IMR-90 (cell line): ENCODE measurements around the gene ZNF653. TPM values are rescaled to one million over a fixed set of nuclear protein-coding genes. Genes with fewer than 3 reads are reported as not detected.

Experiments
- ATAC-seq: fragments of 200-7000 bp; cut with Tn5 transposase; 2 replicates; pipeline ENCODE4 v1.9.1; 2020; ENCODE audit warnings: low read depth, mild to moderate bottlenecking, moderate library complexity
- BruUV-seq: library from RNA; stranded (reverse); fragments of 400-500 nt; replicated peaks from 2 replicates; lab custom pipeline; 2021; lab: Mats Ljungman, UMichigan
- CTCF ChIA-PET: fragments of 300-600 bp; formaldehyde crosslinking; extraction: SDS; loops from one replicate; lab custom pipeline; 2021; ENCODE audit warnings: antibody characterized with exemption; lab: Yijun Ruan, JAX
- POLR2A ChIA-PET: fragments of 300-600 bp; sonication (Branson Sonifier 250); formaldehyde crosslinking; loops from one replicate; lab custom pipeline; 2022; ENCODE audit warnings: antibody characterized with exemption; ENCODE audit not compliant: unreplicated experiment; lab: Charles Lee
- DNase-seq: peaks from one replicate; pipeline ENCODE4 v3.0.0; 2013
- H2AFZ ChIP-seq: replicated peaks from 2 replicates; pipeline ENCODE3; 2013; ENCODE audit warnings: low read length, mild to moderate bottlenecking; ENCODE audit not compliant: poor library complexity
- H2AK5ac ChIP-seq: 2 replicates; pipeline ENCODE4 v1.6.1; 2013; ENCODE audit warnings: low read depth, low read length, inconsistent platforms
- H2AK9ac ChIP-seq: replicated peaks from 2 replicates; pipeline ENCODE3; 2013; ENCODE audit warnings: mild to moderate bottlenecking, low read depth, low read length, moderate library complexity; ENCODE audit not compliant: poor library complexity
- H2BK120ac ChIP-seq: 2 replicates; pipeline ENCODE4 v1.6.1; 2013; ENCODE audit warnings: low read depth, low read length, inconsistent platforms
- H2BK15ac ChIP-seq: 3 replicates; pipeline ENCODE4 v1.6.1; 2013; ENCODE audit warnings: low read depth, low read length, inconsistent platforms
- H2BK20ac ChIP-seq: 2 replicates; pipeline ENCODE4 v1.6.1; 2013; ENCODE audit warnings: low read depth, mild to moderate bottlenecking, inconsistent platforms, low read length, moderate library complexity
- H2BK5ac ChIP-seq: 2 replicates; pipeline ENCODE4 v1.6.1; 2013; ENCODE audit warnings: mild to moderate bottlenecking, low read depth, low read length, inconsistent platforms; ENCODE audit not compliant: poor library complexity, severe bottlenecking
- H3K14ac ChIP-seq: replicated peaks from 2 replicates; pipeline ENCODE4 v1.6.1; 2013; ENCODE audit warnings: low read depth, low read length, inconsistent platforms
- H3K18ac ChIP-seq: 2 replicates; pipeline ENCODE4 v1.6.1; 2013; ENCODE audit warnings: low read depth, low read length, control low read depth
- H3K23ac ChIP-seq: 2 replicates; pipeline ENCODE4 v1.6.1; 2013; ENCODE audit warnings: low read depth, low read length, inconsistent platforms
- H3K27ac ChIP-seq: 2 replicates; pipeline ENCODE4 v1.5.1; 2013; ENCODE audit warnings: mild to moderate bottlenecking, control low read depth, low read length; ENCODE audit not compliant: insufficient read depth
- H3K27me3 ChIP-seq: 2 replicates; pipeline ENCODE4 v1.6.1; 2013; ENCODE audit warnings: low read length; ENCODE audit not compliant: control insufficient read depth, insufficient read depth
- H3K36me3 ChIP-seq: 2 replicates; pipeline ENCODE4 v1.6.1; 2013; ENCODE audit warnings: low read length, mixed read lengths; ENCODE audit not compliant: control insufficient read depth, insufficient read depth
- H3K4ac ChIP-seq: 2 replicates; pipeline ENCODE4 v1.6.1; 2013; ENCODE audit warnings: low read depth, low read length, inconsistent platforms
- H3K4me1 ChIP-seq: 2 replicates; pipeline ENCODE4 v1.6.1; 2013; ENCODE audit warnings: low read length, mixed read lengths; ENCODE audit not compliant: control insufficient read depth, insufficient read depth
- H3K4me2 ChIP-seq: 2 replicates; pipeline ENCODE4 v1.6.1; 2013; ENCODE audit warnings: low read depth, mild to moderate bottlenecking, control low read depth, low read length, moderate library complexity
- H3K4me3 ChIP-seq: 2 replicates; pipeline ENCODE4 v1.5.1; 2013; ENCODE audit warnings: low read depth, mild to moderate bottlenecking, control low read depth, low read length, moderate library complexity; ENCODE audit not compliant: insufficient read depth
- H3K56ac ChIP-seq: 2 replicates; pipeline ENCODE4 v1.6.1; 2013; ENCODE audit warnings: low read length, inconsistent platforms; ENCODE audit not compliant: insufficient read depth; ENCODE audit errors: extremely low read depth
- H3K79me1 ChIP-seq, 2 experiments: 2 replicates each; pipeline ENCODE4 v1.6.1; 2013; ENCODE audit warnings: low read length in 2 of 2, inconsistent platforms in 1 of 2, low read depth in 1 of 2
- H3K9ac ChIP-seq: 2 replicates; pipeline ENCODE4 v1.6.1; 2013; ENCODE audit warnings: low read depth, low read length, control low read depth
- H3K9me1 ChIP-seq: 2 replicates; pipeline ENCODE4 v1.6.1; 2013; ENCODE audit warnings: low read length, inconsistent platforms; ENCODE audit not compliant: insufficient read depth
- H3K9me3 ChIP-seq: 2 replicates; pipeline ENCODE4 v1.6.1; 2013; ENCODE audit warnings: low read length; ENCODE audit not compliant: control insufficient read depth, insufficient read depth
- H4K20me1 ChIP-seq: 2 replicates; pipeline ENCODE4 v1.6.1; 2013; ENCODE audit warnings: low read length, inconsistent platforms; ENCODE audit not compliant: insufficient read depth
- H4K5ac ChIP-seq: 2 replicates; pipeline ENCODE4 v1.6.1; 2013; ENCODE audit warnings: mild to moderate bottlenecking, low read depth, low read length, control low read depth
- H4K8ac ChIP-seq, 2 experiments: 2 replicates each; pipeline ENCODE4 v1.6.1; 2013; ENCODE audit warnings: low read depth in 2 of 2, low read length in 2 of 2, control low read depth in 1 of 2, inconsistent platforms in 1 of 2
- H4K91ac ChIP-seq: 2 replicates; pipeline ENCODE4 v1.6.1; 2013; ENCODE audit warnings: low read depth, low read length, inconsistent platforms; ENCODE audit not compliant: insufficient read depth
- BHLHE40 ChIP-seq: fragments of 150-350 bp; IDR thresholded peaks from 2 replicates; pipeline ENCODE4 v1.6.1; 2016; ENCODE audit warnings: mild to moderate bottlenecking, low read depth, low read length
- MAFK ChIP-seq: IDR thresholded peaks from 2 replicates; pipeline ENCODE4 v1.6.1; 2012; ENCODE audit warnings: low read depth, low read length, improper control_type of control experiment
- MAZ ChIP-seq: IDR thresholded peaks from 2 replicates; pipeline ENCODE4 v1.6.1; 2012; ENCODE audit warnings: low read depth, mild to moderate bottlenecking, low read length, improper control_type of control experiment, moderate library complexity, borderline replicate concordance
- NFE2L2 ChIP-seq: fragments of 150-350 bp; IDR thresholded peaks from 2 replicates; pipeline ENCODE4 v1.6.1; 2016; ENCODE audit warnings: low read depth, mild to moderate bottlenecking, low read length
- RAD21 ChIP-seq: IDR thresholded peaks from 2 replicates; pipeline ENCODE4 v1.6.1; 2012; ENCODE audit warnings: low read length, improper control_type of control experiment
- RCOR1 ChIP-seq: IDR thresholded peaks from 2 replicates; pipeline ENCODE4 v1.6.1; 2012; ENCODE audit warnings: mild to moderate bottlenecking, low read length, improper control_type of control experiment; ENCODE audit not compliant: insufficient replicate concordance
- RFX5 ChIP-seq: IDR thresholded peaks from 2 replicates; pipeline ENCODE4 v1.8.0; 2012; ENCODE audit warnings: low read depth, mild to moderate bottlenecking, low read length, moderate library complexity
- WGBS, 2 experiments: methylation state at CpG; one replicate each; pipeline versions ENCODE4 v1.1.5 to v1.1.7; 2013; ENCODE audit warnings: missing lambda C conversion rate in 2 of 2; ENCODE audit not compliant: insufficient read length in 1 of 2; ENCODE audit errors: extremely low coverage in 2 of 2; 5-methylcytosine and 5-hydroxymethylcytosine counted together
- dilution Hi-C: fragments of 300-500 bp; cut with HindIII; formaldehyde crosslinking; loops from one replicate; pipeline ENCODE4 v1.14.3; 2018; ENCODE audit warnings: low sequenced_read_pairs; ENCODE audit not compliant: unreplicated experiment
- in situ Hi-C: fragments of 300-500 bp; cut with MboI; formaldehyde crosslinking; loops from 3 replicates; pipeline ENCODE4 v1.14.3; 2019; ENCODE audit warnings: low sequenced_read_pairs, inconsistent platforms, mixed read lengths
- intact Hi-C: fragments of 100-400 bp; cut with micrococcal nuclease; formaldehyde crosslinking; loops from 2 replicates; pipeline ENCODE4 v1.10.0; 2022
- polyA plus RNA-seq, 3 experiments: library from polyadenylated mRNA; depleted of rRNA; stranded (reverse); fragments of >200 nt; gene quantifications; 2 replicates each; pipeline ENCODE4 v1.2.3, GENCODE V29; 2012; ENCODE audit warnings: low replicate concordance in 1 of 3
- total RNA-seq: library from RNA; depleted of rRNA; stranded (reverse); fragments of >200 nt; gene quantifications from 2 replicates; pipeline ENCODE4 v1.2.3, GENCODE V29; 2012
- TF ChIP-seq, protein P1 (sequence below): conservative IDR thresholded peaks from 2 replicates; pipeline ENCODE4 v1.5.1; 2012; ENCODE audit warnings: mild to moderate bottlenecking, low read depth, low read length, improper control_type of control experiment
- TF ChIP-seq, protein P2 (sequence below): fragments of 150-350 bp; IDR thresholded peaks from 2 replicates; pipeline ENCODE4 v1.6.1; 2016; ENCODE audit warnings: low read depth, mild to moderate bottlenecking, low read length, moderate library complexity, borderline replicate concordance

Gene ZNF653
- total and polyA plus RNA-seq, 2 of the 4 experiments (the other 2 are of a cell fraction) = 3.9 to 9.0 TPM

DNA sequence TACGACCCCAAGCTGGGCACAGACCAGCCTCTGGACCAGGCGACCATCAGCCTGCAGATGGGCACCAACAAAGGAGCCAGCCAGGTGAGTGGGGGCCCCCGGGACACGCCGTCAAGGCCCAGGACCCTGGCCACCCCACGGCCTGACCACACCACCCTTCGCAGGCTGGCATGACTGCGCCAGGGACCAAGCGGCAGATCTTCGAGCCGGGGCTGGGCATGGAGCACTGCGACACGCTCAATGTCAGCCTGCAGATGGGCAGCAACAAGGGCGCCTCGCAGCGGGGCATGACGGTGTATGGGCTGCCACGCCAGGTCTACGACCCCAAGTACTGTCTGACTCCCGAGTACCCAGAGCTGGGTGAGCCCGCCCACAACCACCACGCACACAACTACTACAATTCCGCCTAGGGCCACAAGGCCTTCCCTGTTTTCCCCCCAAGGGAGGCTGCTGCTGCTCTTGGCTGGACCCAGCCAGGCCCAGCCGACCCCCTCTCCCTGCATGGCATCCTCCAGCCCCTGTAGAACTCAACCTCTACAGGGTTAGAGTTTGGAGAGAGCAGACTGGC, 43.8 kb upstream of the ZNF653 start:
- POLR2A ChIA-PET = no interaction called here
- no peaks in the 10 kb centered on the region for H3K9me1 ChIP-seq
- H2BK20ac ChIP-seq = no peak overlapping the region
- ATAC-seq (no peak), DNase-seq (no peak)
- no peak overlapping the region for H3K4me3 ChIP-seq
- peaks cover 53% of the 10 kb centered on the region for H3K36me3 ChIP-seq
- no peak overlapping the region for H3K23ac ChIP-seq
- H2BK15ac ChIP-seq = no peak overlapping the region
- no peak overlapping the region for H3K27ac ChIP-seq
- H3K14ac ChIP-seq = no peak overlapping the region
- H3K4me1 ChIP-seq = no peaks in the 10 kb centered on the region
- dilution Hi-C loops (no loop called here), in situ Hi-C loops (no loop called here), intact Hi-C loops (no loop called here)
- no peak overlapping the region for H4K5ac ChIP-seq
- BruUV-seq = TSS peak; percentile 91
- H2AFZ ChIP-seq = no peak overlapping the region
- H3K56ac ChIP-seq = no peak overlapping the region
- peaks cover 12% of the 10 kb centered on the region for H4K20me1 ChIP-seq
- H2BK5ac ChIP-seq = no peak overlapping the region
- CTCF ChIA-PET = no interaction called here
- H2BK120ac ChIP-seq = no peak overlapping the region
- no peak overlapping the region for H3K9ac ChIP-seq
- WGBS, 2 experiments = 95% methylated on average over 10 of the region's 24 CpGs; no CpG with 5 or more reads in 1 of the 2 experiments
- no peaks in the 10 kb centered on the region for H3K9me3 ChIP-seq
- no peak overlapping the region for H4K8ac ChIP-seq
- no peak overlapping the region for H3K4ac ChIP-seq
- TF ChIP-seq RAD21 (no peak), RCOR1 (no peak), NFE2L2 (no peak), RFX5 (no peak), BHLHE40 (no peak), MAFK (no peak), MAZ (no peak)
- TF ChIP-seq, protein P1, sequence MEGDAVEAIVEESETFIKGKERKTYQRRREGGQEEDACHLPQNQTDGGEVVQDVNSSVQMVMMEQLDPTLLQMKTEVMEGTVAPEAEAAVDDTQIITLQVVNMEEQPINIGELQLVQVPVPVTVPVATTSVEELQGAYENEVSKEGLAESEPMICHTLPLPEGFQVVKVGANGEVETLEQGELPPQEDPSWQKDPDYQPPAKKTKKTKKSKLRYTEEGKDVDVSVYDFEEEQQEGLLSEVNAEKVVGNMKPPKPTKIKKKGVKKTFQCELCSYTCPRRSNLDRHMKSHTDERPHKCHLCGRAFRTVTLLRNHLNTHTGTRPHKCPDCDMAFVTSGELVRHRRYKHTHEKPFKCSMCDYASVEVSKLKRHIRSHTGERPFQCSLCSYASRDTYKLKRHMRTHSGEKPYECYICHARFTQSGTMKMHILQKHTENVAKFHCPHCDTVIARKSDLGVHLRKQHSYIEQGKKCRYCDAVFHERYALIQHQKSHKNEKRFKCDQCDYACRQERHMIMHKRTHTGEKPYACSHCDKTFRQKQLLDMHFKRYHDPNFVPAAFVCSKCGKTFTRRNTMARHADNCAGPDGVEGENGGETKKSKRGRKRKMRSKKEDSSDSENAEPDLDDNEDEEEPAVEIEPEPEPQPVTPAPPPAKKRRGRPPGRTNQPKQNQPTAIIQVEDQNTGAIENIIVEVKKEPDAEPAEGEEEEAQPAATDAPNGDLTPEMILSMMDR = no peak
- TF ChIP-seq, protein P2, sequence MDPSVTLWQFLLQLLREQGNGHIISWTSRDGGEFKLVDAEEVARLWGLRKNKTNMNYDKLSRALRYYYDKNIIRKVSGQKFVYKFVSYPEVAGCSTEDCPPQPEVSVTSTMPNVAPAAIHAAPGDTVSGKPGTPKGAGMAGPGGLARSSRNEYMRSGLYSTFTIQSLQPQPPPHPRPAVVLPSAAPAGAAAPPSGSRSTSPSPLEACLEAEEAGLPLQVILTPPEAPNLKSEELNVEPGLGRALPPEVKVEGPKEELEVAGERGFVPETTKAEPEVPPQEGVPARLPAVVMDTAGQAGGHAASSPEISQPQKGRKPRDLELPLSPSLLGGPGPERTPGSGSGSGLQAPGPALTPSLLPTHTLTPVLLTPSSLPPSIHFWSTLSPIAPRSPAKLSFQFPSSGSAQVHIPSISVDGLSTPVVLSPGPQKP = no peak
- H4K91ac ChIP-seq = no peak overlapping the region
- H2AK5ac ChIP-seq = no peak overlapping the region
- H3K4me2 ChIP-seq = no peak overlapping the region
- no peak overlapping the region for H2AK9ac ChIP-seq
- no peak overlapping the region for H3K18ac ChIP-seq
- peaks cover 3 to 11% of the 10 kb centered on the region in 2 experiments; a peak in 1 of 4 replicates for H3K79me1 ChIP-seq
- no peaks in the 10 kb centered on the region for H3K27me3 ChIP-seq
